ENCODE measurements around the gene WNT7B. TPM values are rescaled to one million over a fixed set of nuclear protein-coding genes. Genes with fewer than 3 reads are reported as not detected.

Gene WNT7B
- total RNA-seq (2021) = not detected in 2 replicates
- percentile 2 among the genes with signal in this experiment for Bru-seq, nascent RNA
- percentile 1 among the genes with signal in this experiment for BruChase-seq, experiment 1, labeled RNA remaining after a 2-hour chase
- BruChase-seq, experiment 2, labeled RNA remaining after a 6-hour chase = percentile 3 among the genes with signal in this experiment
- long read RNA-seq = 0 reads

DNA sequence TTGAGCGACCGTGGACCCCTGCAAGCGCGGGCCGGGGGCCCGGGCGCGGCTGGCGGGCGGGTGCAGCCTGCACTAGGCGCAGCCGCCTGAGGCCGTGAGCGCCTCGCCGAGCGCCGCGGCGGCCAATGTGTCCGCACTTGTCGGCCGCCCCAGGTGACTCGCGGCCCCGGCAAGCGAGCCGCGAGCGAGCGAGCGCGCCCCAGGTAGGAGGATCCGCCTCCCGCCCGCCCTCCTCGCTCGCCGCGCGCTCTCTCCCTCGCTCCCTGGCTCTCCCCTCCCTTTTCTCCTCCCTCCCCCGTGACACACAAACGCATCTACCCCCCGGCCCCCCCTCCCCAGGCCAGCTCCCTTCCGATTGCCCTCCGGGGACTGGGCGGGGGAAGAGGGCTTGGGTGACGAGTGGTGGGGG is at the start of gene WNT7B:
Gene WNT7B, minus strand, starts transcription at position 160 of the 409 bp plus-strand sequence. CDS start 408 bp downstream, outside the sequence.
- H3K27me3 ChIP-seq (replicated peaks; ENCODE audit: insufficient read depth, low read depth, low read length, poor library complexity) = peaks cover 63% of the 10 kb centered on the region
- peaks cover 5% of the 10 kb centered on the region for H3K4me1 ChIP-seq (ENCODE audit: insufficient read depth, low read length, poor library complexity, severe bottlenecking)
- intact Hi-C loops (cut with micrococcal nuclease; ENCODE audit: unreplicated experiment) = no loop called here
- ChIA-PET POLR2A (ENCODE audit: low non-redundant PET) (no interaction called here), CTCF (no interaction called here)
- H3K9me3 ChIP-seq (ENCODE audit: low read depth, low read length, poor library complexity, severe bottlenecking) = no peaks in the 10 kb centered on the region
- peak within 1 kb of the TSS; percentile 23 for H3K4me3 ChIP-seq (ENCODE audit: low read depth, low read length, poor library complexity, severe bottlenecking)
- no peak within 1 kb of the TSS for H3K27ac ChIP-seq (ENCODE audit: low read depth, low read length, poor library complexity, severe bottlenecking)
- TF ChIP-seq EZH2 (IDR thresholded peaks at IDR 0.05; ENCODE audit: borderline replicate concordance, low read depth, low read length, poor library complexity, severe bottlenecking) = no peak
- TF ChIP-seq, protein P1, sequence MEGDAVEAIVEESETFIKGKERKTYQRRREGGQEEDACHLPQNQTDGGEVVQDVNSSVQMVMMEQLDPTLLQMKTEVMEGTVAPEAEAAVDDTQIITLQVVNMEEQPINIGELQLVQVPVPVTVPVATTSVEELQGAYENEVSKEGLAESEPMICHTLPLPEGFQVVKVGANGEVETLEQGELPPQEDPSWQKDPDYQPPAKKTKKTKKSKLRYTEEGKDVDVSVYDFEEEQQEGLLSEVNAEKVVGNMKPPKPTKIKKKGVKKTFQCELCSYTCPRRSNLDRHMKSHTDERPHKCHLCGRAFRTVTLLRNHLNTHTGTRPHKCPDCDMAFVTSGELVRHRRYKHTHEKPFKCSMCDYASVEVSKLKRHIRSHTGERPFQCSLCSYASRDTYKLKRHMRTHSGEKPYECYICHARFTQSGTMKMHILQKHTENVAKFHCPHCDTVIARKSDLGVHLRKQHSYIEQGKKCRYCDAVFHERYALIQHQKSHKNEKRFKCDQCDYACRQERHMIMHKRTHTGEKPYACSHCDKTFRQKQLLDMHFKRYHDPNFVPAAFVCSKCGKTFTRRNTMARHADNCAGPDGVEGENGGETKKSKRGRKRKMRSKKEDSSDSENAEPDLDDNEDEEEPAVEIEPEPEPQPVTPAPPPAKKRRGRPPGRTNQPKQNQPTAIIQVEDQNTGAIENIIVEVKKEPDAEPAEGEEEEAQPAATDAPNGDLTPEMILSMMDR (conservative IDR thresholded peaks at IDR 0.05; ENCODE audit: low read depth, low read length) = no peak
- no peaks in the 10 kb centered on the region for H3K36me3 ChIP-seq (ENCODE audit: insufficient read depth, low read length, poor library complexity, severe bottlenecking)
- DNase-seq (ENCODE audit: low spot score) = no peak
- BruUV-seq (replicated peaks) = no TSS peak

DNA sequence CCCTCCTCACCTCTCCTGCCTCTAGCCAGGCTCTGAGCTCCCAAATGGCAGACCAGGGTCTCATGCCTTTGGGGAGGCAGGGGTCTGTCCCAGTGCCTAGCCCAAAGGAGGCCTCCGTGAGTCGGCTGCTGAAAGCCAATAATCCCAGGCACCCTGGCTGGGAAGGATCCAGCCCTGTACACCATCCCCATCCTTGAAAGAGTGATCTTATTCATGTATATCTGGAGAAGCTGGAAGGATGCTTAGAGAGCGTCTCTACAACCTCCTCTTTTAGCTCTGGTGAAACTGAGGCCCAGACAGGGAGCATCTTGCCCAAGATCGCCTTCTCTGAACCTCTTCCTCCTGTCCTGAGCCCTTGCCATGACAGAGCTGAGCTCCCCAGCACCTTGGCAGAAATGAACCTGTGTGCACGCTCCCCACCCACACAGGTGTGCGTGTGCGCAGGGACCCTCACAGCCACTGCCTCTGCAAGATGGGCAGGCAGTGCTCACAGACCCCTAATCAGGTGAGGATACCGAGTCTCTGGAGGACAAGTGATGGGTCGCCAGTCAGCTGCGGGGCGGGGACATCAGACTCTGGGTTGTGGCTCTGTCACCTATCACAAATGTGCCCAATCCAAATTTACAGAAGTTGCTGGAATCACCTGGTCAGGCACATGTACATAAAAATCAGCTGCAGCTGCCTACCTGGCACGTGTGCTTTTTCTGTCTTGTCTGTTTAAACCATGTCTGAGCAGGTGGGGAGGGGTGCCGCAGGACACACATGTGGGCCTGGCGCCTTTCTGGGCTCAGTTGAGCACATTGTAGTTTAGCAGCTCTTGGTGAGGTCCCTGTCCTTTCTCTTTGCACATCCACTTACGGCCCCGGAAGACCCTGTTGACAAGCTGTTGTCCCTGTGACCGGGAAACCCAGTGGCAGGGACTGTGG is 49.3 kb upstream of the WNT7B start:
- no peaks in the 10 kb centered on the region for H3K4me1 ChIP-seq (ENCODE audit: insufficient read depth, low read length, poor library complexity, severe bottlenecking)
- TF ChIP-seq, protein P1 (conservative IDR thresholded peaks at IDR 0.05; ENCODE audit: low read depth, low read length) = no peak
- no peak for TF ChIP-seq EZH2 (IDR thresholded peaks at IDR 0.05; ENCODE audit: borderline replicate concordance, low read depth, low read length, poor library complexity, severe bottlenecking)
- intact Hi-C loops (cut with micrococcal nuclease; ENCODE audit: unreplicated experiment) = no loop called here
- H3K36me3 ChIP-seq (ENCODE audit: insufficient read depth, low read length, poor library complexity, severe bottlenecking) = no peaks in the 10 kb centered on the region
- H3K9me3 ChIP-seq (ENCODE audit: low read depth, low read length, poor library complexity, severe bottlenecking) = no peaks in the 10 kb centered on the region
- no peak overlapping the region for H3K27ac ChIP-seq (ENCODE audit: low read depth, low read length, poor library complexity, severe bottlenecking)
- no peak for DNase-seq (ENCODE audit: low spot score)
- peaks cover 22% of the 10 kb centered on the region for H3K27me3 ChIP-seq (replicated peaks; ENCODE audit: insufficient read depth, low read depth, low read length, poor library complexity)
- H3K4me3 ChIP-seq (ENCODE audit: low read depth, low read length, poor library complexity, severe bottlenecking) = no peak overlapping the region
- no TSS peak for BruUV-seq (replicated peaks)
- ChIA-PET CTCF (no interaction called here), POLR2A (ENCODE audit: low non-redundant PET) (no interaction called here)

DNA sequence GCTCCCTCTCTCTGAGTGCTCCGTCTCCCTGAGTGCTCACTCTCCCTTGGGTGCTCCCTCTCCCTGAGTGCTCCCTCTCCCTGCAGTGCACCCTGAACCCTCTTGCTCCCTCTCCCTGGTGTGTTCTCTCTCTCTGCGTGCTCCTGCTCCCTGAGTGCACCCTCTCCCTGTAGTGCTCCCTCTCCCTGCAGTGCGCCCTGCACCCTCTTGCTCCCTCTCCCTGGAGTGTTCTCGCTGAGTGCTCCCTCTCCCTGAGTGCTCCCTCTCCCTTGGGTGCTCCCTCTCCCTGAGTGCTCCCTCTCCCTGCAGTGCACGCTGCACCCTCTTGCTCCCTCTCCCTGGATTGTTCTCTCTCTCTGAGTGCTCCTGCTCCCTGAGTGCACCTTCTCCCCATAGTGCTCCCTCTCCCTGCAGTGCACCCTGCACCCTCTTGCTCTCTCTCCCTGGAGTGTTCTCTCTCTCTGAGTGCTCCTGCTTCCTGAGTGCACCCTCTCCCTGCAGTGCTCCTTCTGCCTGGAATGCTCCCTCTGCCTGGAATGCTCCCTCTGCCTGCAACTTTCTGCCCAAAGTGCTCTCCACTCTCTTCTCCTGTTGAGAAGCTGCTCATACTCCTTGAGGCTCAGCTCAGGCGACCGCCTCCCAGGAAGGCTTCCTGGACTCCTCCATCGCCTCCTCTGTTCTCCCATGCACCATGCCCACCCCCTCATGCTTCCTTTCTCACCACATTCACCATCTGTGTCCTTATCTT is 48.4 kb upstream of the WNT7B start:
- TF ChIP-seq EZH2 (IDR thresholded peaks at IDR 0.05; ENCODE audit: borderline replicate concordance, low read depth, low read length, poor library complexity, severe bottlenecking) = no peak
- intact Hi-C loops (cut with micrococcal nuclease; ENCODE audit: unreplicated experiment) = no loop called here
- CTCF ChIA-PET = interaction anchor here (0.6 kb wide), 1 partner anchor 102 kb away, joined by 5 read pairs; no protein-coding TSS in a partner anchor
- Histone ChIP-seq H3K36me3 (ENCODE audit: insufficient read depth, low read length, poor library complexity, severe bottlenecking) (no peaks in the 10 kb centered on the region), H3K27me3 (replicated peaks; ENCODE audit: insufficient read depth, low read depth, low read length, poor library complexity) (peaks cover 22% of the 10 kb centered on the region), H3K4me3 (ENCODE audit: low read depth, low read length, poor library complexity, severe bottlenecking) (no peak overlapping the region), H3K27ac (ENCODE audit: low read depth, low read length, poor library complexity, severe bottlenecking) (no peak overlapping the region), H3K4me1 (ENCODE audit: insufficient read depth, low read length, poor library complexity, severe bottlenecking) (no peaks in the 10 kb centered on the region), H3K9me3 (ENCODE audit: low read depth, low read length, poor library complexity, severe bottlenecking) (no peaks in the 10 kb centered on the region)
- no TSS peak for BruUV-seq (replicated peaks)
- POLR2A ChIA-PET (ENCODE audit: low non-redundant PET) = no interaction called here
- no peak for DNase-seq (ENCODE audit: low spot score)
